ENCODE measurements around the gene GTF2H2.
"Not testable (repeated sequence)": the region's sequence is repeated elsewhere in the genome, so short reads cannot be mapped to it uniquely, and the experiment has no call there.

Gene GTF2H2

GRCh38 chr5:71025289-71025953 lies 42.1 kb downstream of the GTF2H2 start, which contains the start of gene NAIP:
NAIP (minus strand) TSS chr5:71025339; CDS start chr5:71012915, 12,424 bp downstream.
- not testable (repeated sequence) for H3K4me1 ChIP-seq (ENCODE audit: control insufficient read depth in 1 of 2, insufficient read depth in 2 of 2, low read length in 2 of 2); H3K9ac ChIP-seq (ENCODE audit: low read length); H3K18ac ChIP-seq (ENCODE audit: low read length); H3K27me3 ChIP-seq (ENCODE audit: insufficient read depth, low read length); H4K91ac ChIP-seq (ENCODE audit: low read depth, low read length); H3K23ac ChIP-seq (ENCODE audit: low read length); DNase-seq; H3K14ac ChIP-seq (ENCODE audit: low read length); H2AFZ ChIP-seq (ENCODE audit: insufficient read depth, low read length, poor library complexity); H2BK120ac ChIP-seq (ENCODE audit: insufficient read depth, low read length, poor library complexity); H2BK5ac ChIP-seq (ENCODE audit: low read depth, low read length, poor library complexity); H2AK5ac ChIP-seq (ENCODE audit: low read length); H3K4me2 ChIP-seq (ENCODE audit: low read length); H4K12ac ChIP-seq (ENCODE audit: low read depth, low read length); H3K4me3 ChIP-seq (ENCODE audit: low read depth, low read length); H3K9me3 ChIP-seq (ENCODE audit: insufficient read depth, low read depth, low read length); H3K27ac ChIP-seq (ENCODE audit: low read depth, low read length); H3K79me1 ChIP-seq (ENCODE audit: low read length); H4K8ac ChIP-seq (ENCODE audit: low read depth, low read length); H2BK12ac ChIP-seq (ENCODE audit: low read length); H3K36me3 ChIP-seq (ENCODE audit: control insufficient read depth in 1 of 2, insufficient read depth in 2 of 2, low read length in 2 of 2); H3K4ac ChIP-seq (ENCODE audit: low read depth, low read length); H3K79me2 ChIP-seq (ENCODE audit: control insufficient read depth, insufficient read depth, low read length, poor library complexity)
- WGBS (ENCODE audit: extremely low coverage, insufficient coverage, insufficient read length) = no CpG with 5 or more reads among the region's 8 CpGs

- not testable (repeated sequence) for H2AK5ac ChIP-seq (ENCODE audit: low read length); H3K14ac ChIP-seq (ENCODE audit: low read length); H3K4ac ChIP-seq (ENCODE audit: low read depth, low read length); H3K4me3 ChIP-seq (ENCODE audit: low read depth, low read length); H3K79me2 ChIP-seq (ENCODE audit: control insufficient read depth, insufficient read depth, low read length, poor library complexity); H4K8ac ChIP-seq (ENCODE audit: low read depth, low read length); H3K23ac ChIP-seq (ENCODE audit: low read length); H3K36me3 ChIP-seq (ENCODE audit: control insufficient read depth in 1 of 2, insufficient read depth in 2 of 2, low read length in 2 of 2); H3K4me2 ChIP-seq (ENCODE audit: low read length); H3K9me3 ChIP-seq (ENCODE audit: insufficient read depth, low read depth, low read length); H3K9ac ChIP-seq (ENCODE audit: low read length); H2BK5ac ChIP-seq (ENCODE audit: low read depth, low read length, poor library complexity); H3K18ac ChIP-seq (ENCODE audit: low read length); H2BK12ac ChIP-seq (ENCODE audit: low read length); H3K27me3 ChIP-seq (ENCODE audit: insufficient read depth, low read length); H4K12ac ChIP-seq (ENCODE audit: low read depth, low read length); H2AFZ ChIP-seq (ENCODE audit: insufficient read depth, low read length, poor library complexity); H2BK120ac ChIP-seq (ENCODE audit: insufficient read depth, low read length, poor library complexity); DNase-seq; H3K4me1 ChIP-seq (ENCODE audit: control insufficient read depth in 1 of 2, insufficient read depth in 2 of 2, low read length in 2 of 2); H3K79me1 ChIP-seq (ENCODE audit: low read length); H3K27ac ChIP-seq (ENCODE audit: low read depth, low read length); H4K91ac ChIP-seq (ENCODE audit: low read depth, low read length)
- no CpG with 5 or more reads among the region's 6 CpGs for WGBS (ENCODE audit: extremely low coverage, insufficient coverage, insufficient read length)
Measured at GRCh38 chr5:71020643-71021042, 46.8 kb downstream of the GTF2H2 start.

GRCh38 chr5:71018376-71019005 lies 49.0 kb downstream of the GTF2H2 start:
- not testable (repeated sequence) for H3K4me3 ChIP-seq (ENCODE audit: low read depth, low read length); DNase-seq; H4K12ac ChIP-seq (ENCODE audit: low read depth, low read length); H3K27me3 ChIP-seq (ENCODE audit: insufficient read depth, low read length); H2BK120ac ChIP-seq (ENCODE audit: insufficient read depth, low read length, poor library complexity); H3K4me2 ChIP-seq (ENCODE audit: low read length); H3K27ac ChIP-seq (ENCODE audit: low read depth, low read length); H2BK5ac ChIP-seq (ENCODE audit: low read depth, low read length, poor library complexity); H2AK5ac ChIP-seq (ENCODE audit: low read length); H3K9me3 ChIP-seq (ENCODE audit: insufficient read depth, low read depth, low read length); H2AFZ ChIP-seq (ENCODE audit: insufficient read depth, low read length, poor library complexity); H4K8ac ChIP-seq (ENCODE audit: low read depth, low read length); H3K4me1 ChIP-seq (ENCODE audit: control insufficient read depth in 1 of 2, insufficient read depth in 2 of 2, low read length in 2 of 2); H3K23ac ChIP-seq (ENCODE audit: low read length); H3K14ac ChIP-seq (ENCODE audit: low read length); H3K36me3 ChIP-seq (ENCODE audit: control insufficient read depth in 1 of 2, insufficient read depth in 2 of 2, low read length in 2 of 2); H3K9ac ChIP-seq (ENCODE audit: low read length); H3K4ac ChIP-seq (ENCODE audit: low read depth, low read length); H2BK12ac ChIP-seq (ENCODE audit: low read length); H3K18ac ChIP-seq (ENCODE audit: low read length); H3K79me2 ChIP-seq (ENCODE audit: control insufficient read depth, insufficient read depth, low read length, poor library complexity); H3K79me1 ChIP-seq (ENCODE audit: low read length); H4K91ac ChIP-seq (ENCODE audit: low read depth, low read length)
- no CpG with 5 or more reads among the region's 6 CpGs for WGBS (ENCODE audit: extremely low coverage, insufficient coverage, insufficient read length)

GRCh38 chr5:71014176-71014575 lies 53.3 kb downstream of the GTF2H2 start:
- WGBS (ENCODE audit: extremely low coverage, insufficient coverage, insufficient read length) = no CpG with 5 or more reads among the region's 8 CpGs
- no peak overlapping the region for H3K4ac ChIP-seq (ENCODE audit: low read depth, low read length)
- no peaks in the 10 kb centered on the region for H3K36me3 ChIP-seq (ENCODE audit: control insufficient read depth in 1 of 2, insufficient read depth in 2 of 2, low read length in 2 of 2)
- no peak overlapping the region for H3K9ac ChIP-seq (ENCODE audit: low read length)
- no peak overlapping the region for H2BK120ac ChIP-seq (ENCODE audit: insufficient read depth, low read length, poor library complexity)
- H3K14ac ChIP-seq (ENCODE audit: low read length) = no peak overlapping the region
- no peaks in the 10 kb centered on the region for H3K9me3 ChIP-seq (ENCODE audit: insufficient read depth, low read depth, low read length)
- H3K79me1 ChIP-seq (ENCODE audit: low read length) = no peaks in the 10 kb centered on the region
- H4K91ac ChIP-seq (ENCODE audit: low read depth, low read length) = no peak overlapping the region
- no peak overlapping the region for H3K18ac ChIP-seq (ENCODE audit: low read length)
- no peak overlapping the region for H2AK5ac ChIP-seq (ENCODE audit: low read length)
- no peak overlapping the region for H3K4me3 ChIP-seq (ENCODE audit: low read depth, low read length)
- H4K12ac ChIP-seq (ENCODE audit: low read depth, low read length) = no peak overlapping the region
- no peak for DNase-seq
- H3K79me2 ChIP-seq (ENCODE audit: control insufficient read depth, insufficient read depth, low read length, poor library complexity) = no peaks in the 10 kb centered on the region
- H3K27me3 ChIP-seq (ENCODE audit: insufficient read depth, low read length) = no peaks in the 10 kb centered on the region
- H2BK5ac ChIP-seq (ENCODE audit: low read depth, low read length, poor library complexity) = no peak overlapping the region
- no peaks in the 10 kb centered on the region for H3K4me1 ChIP-seq (ENCODE audit: control insufficient read depth in 1 of 2, insufficient read depth in 2 of 2, low read length in 2 of 2)
- H2BK12ac ChIP-seq (ENCODE audit: low read length) = no peak overlapping the region
- H4K8ac ChIP-seq (ENCODE audit: low read depth, low read length) = no peak overlapping the region
- no peak overlapping the region for H3K27ac ChIP-seq (ENCODE audit: low read depth, low read length)
- no peak overlapping the region for H3K4me2 ChIP-seq (ENCODE audit: low read length)
- no peak overlapping the region for H3K23ac ChIP-seq (ENCODE audit: low read length)
- H2AFZ ChIP-seq (ENCODE audit: insufficient read depth, low read length, poor library complexity) = no peak overlapping the region
